ENCODE data around the gene HSD17B13. TPM values are rescaled to one million over a fixed set of nuclear protein-coding genes. Genes with fewer than 3 reads are reported as not detected.

Gene HSD17B13, protein sequence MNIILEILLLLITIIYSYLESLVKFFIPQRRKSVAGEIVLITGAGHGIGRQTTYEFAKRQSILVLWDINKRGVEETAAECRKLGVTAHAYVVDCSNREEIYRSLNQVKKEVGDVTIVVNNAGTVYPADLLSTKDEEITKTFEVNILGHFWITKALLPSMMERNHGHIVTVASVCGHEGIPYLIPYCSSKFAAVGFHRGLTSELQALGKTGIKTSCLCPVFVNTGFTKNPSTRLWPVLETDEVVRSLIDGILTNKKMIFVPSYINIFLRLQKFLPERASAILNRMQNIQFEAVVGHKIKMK
- total RNA-seq: not detected

DNA sequence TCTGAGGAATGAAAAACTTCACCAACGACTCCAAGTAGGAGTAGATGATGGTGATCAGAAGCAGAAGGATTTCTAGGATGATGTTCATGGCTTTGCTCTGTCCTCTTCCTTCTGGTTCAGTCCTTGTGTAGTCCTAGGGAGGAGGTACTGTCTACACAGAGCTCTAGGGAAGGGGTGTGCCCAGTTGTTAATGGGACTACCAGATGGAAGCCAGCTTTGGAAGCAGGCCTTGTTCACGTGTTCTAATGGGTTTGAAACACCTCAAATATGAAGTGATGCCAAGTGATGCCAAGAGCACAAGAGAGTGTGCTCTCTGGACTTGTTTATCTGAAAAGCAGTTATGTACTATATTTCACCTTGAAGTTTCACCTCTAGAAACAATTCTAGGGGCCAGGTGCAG, at the start of gene HSD17B13:
Gene HSD17B13, minus strand, starts transcription at position 129 of the 400 bp plus-strand sequence. Its CDS starts 41 bp downstream, at position 88.
- ATAC-seq: no peak

DNA sequence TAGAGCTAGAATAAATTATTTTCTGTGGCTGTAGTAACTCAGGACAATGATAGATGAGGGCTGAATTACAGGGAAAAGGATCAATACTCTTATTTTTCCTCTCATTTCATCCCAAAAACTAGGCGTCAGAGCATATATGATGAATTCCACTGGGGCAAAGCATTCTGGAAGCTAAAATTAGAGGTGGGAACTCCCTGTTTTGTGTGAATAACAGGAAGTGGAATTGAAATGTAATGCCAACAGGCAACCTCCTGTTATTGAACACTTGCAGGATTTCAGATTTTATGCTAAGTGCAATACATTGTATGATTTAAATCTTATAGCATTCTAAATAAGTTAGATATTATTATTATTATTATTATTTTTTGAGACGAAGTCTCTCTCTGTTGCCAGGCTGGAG, 47.4 kb upstream of the HSD17B13 start:
- no peak for ATAC-seq

DNA sequence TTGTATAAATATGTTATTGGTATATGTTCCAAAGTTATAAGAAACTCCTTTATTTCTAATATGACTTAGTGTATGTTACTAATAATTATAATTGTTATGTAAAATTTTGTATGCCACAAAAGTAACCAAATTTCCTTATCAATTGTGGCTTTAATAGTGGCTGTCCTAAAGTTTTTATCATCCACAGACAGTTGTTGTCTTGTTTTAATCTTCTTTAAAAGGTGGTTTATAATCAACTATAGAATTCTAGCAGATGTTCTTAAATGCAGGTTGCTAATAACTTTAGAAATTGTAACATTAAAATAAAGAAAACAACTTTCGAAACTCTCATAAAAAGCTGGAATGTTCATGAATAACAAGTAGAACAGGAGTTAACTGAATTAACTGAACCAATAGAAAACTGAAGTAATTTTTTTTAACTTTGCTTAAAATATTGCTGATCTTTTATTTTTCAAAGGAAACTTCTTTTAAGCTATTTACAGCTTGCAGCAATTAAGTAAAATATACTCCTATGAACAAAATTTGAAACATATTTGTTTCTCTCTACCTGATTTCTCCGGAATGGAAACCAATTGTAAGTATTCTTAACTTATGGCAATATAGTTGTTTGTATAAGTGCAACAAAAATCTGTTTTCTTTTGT, 44.0 kb upstream of the HSD17B13 start:
- ATAC-seq: no peak

DNA sequence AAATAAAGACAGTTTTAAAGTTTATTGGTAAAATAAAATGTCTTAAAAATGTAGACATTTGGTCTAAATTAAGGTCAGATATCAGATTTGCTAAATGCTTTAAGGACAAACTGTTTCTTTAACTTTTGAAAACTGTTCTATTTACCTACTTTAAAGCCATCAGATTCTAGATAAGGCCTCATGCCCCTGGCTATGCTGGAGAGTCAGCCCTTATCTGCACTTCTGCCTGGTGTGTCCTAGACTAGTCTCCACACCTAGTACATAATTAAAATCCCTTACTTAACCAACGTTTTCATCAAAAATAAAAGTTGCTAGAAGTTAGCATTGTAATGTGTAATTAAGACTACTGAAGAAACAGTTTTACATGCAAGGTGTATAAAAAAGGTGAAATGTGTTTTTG, 42.7 kb upstream of the HSD17B13 start:
- ATAC-seq: no peak

DNA sequence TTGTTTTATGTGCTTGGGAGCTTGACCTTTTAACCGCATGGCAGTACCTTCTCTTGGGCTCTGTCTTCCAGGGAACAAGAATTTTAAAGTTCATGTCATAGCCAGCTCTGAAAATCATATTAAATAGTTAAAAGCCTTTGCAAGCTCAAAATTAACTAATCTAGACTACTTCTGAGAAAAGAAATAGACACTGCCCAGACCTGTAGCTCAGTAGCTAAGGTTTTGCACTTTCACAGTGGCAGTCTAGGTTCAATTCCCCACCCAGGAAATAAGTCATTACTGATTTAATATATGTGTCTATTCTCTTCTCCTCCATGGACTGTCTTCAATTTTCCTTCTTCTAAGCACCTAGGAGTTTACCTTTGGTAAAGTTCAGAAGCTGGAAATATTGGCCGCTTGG, 40.9 kb upstream of the HSD17B13 start:
- ATAC-seq: no peak

DNA sequence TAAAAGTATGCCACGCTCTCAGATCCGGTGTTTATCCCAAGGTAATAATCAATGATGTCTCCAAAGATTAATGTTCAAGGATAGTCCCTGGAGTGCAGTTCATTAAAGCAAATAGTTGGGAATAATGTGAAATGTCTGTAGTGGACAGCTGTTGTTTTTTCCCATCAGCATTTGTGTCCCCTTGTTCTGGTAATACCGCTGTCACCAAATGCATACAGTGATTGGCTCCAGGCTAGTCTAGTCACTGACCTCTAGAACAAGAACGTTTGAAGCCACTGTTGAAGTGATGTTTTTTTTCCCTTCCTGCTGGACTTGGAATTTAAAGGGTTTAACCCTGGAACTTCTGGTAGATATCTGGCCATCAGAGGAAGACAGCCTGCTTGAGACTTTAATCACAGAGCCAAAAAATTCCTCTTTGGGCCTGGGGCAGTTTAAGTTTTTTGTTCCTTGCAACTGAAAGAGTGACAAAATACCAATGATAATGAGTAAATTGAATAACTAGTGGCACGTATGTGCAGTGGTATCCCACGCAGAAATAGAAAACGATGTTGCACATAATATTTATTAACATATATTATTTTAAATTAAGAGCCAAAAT, 37.8 kb upstream of the HSD17B13 start:
- no peak for ATAC-seq

DNA sequence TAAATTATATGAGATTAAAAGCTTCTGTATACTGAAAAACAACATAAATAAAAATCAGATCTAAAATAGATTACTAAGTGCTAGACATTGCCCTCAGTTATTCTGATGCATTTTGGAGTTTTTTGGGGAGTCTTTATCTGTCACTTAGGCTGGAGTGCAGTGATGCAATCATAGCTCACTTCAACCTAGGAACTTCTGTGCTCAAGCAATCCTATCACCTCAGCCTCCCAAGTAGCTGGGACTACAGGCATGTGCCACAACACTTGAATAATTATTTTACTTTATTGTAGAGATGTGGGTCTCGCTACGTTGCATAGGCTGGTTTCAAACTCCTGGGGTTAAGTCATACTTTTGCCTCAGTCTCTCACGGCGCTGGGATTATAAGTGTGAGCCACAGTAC, 36.6 kb upstream of the HSD17B13 start:
- ATAC-seq: no peak

DNA sequence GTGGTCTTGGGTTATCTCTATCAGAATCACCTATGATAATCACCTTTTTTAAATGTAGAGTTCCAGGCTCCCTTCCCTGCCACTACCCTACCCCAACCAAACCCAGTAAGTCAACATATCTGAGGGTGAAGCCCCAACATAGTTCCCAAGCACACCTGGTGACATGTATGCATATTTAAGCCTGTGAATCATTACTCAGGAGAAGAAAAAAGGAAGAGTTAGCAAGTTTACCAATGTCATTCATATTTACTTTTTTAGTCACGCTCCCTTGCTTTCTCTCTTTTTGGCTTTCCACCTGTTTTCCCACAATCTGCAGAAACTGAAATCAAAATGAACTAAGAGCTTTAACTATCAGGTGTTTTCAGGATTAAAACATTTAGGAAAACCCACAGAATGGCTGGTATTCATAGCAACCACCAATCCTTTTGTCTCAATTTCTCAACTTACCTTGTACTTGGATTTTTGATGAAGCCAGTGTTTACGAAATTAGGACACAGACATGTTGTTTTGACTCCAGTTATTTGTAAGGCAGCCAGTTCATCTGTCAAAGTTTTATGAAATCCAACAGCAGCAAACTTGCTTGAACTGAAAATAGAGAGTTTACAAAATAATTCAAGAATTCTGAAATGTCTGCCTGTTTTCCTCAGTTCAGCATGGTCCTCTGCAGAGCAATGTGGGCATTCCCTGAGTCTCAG, 34.3 kb upstream of the HSD17B13 start:
- peak; percentile 78 for ATAC-seq

DNA sequence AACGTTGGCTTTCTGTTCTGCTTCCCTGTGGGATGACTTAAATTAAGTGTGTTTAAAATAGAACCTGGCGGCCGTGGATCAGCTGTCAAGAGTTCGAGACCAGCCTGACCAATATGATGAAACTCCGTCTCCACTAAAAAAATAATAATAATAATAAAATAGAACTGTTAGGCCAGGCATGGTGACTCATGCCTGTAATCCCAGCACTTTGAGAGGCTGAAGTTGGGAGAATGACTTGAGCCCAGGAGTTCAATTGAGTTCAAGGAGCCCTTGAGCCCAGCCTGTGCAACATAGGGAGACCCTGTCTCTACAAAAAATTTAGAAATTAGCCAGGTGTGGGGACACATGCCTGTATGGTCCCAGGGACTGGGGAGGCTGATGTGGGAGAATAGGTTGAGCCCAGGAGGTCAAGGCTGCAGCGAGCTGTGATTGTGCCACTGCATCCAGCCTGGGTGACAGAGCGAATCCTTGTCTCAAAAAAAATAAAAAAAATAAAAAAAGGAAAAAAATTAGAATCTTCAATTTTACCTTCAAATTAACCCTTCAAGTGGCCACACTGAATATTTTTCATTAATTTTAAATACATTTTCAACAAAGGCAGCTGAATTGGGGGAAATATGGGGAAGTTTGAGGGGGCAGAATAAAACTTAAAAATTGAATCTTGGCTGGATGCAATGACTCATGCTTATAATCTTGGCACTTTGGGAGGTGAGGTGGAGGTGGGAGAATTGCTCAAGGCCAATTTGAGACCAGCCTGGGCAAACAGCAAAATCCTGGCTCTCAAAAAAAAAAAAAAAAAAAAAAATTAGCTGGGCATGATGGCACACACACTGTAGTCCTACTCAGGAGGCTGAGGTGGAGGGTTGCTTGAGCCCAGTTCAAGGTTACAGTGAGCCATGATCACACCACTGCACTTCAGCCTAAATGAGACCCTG, 31.8 kb upstream of the HSD17B13 start:
- ATAC-seq: peak; percentile 25

DNA sequence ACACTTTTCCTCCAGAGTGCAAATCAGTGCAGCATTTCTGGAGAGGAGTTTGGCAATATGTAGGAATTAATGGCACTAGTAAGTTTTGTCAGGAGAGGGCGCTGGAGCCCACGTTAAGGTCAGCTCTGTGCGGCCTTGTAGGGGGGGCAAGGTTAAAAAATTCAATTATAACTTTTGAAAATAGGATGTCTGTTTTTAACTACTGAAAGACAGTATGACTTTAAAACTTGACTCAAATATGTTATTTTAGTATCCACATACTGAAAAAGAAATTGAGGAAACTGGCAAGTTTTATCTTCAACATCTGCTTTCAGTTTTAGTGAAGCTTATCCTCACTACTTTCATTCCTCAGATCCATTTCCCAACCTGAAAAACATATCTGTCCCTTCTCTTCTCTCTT, 30.9 kb upstream of the HSD17B13 start:
- ATAC-seq: peak; percentile 62

DNA sequence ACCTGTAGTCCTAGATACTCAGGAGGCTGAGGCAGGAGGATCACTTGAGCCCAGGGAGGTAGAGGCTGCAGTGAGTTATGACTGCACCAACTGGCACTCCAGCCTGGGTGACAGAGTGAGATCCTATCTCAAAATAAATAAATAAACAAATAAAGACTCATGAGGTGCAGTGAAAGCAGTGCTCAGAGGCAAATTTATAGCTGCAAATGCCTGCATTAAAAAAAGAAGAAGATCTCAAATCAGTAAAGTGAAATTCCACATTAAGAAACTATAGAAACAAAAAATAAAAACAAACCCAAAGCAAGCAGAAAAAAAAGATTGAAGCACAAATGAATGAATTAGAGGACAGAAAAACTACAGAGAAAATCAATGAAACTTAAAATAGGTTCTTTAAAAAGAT, 22.5 kb upstream of the HSD17B13 start:
- ATAC-seq: no peak

DNA sequence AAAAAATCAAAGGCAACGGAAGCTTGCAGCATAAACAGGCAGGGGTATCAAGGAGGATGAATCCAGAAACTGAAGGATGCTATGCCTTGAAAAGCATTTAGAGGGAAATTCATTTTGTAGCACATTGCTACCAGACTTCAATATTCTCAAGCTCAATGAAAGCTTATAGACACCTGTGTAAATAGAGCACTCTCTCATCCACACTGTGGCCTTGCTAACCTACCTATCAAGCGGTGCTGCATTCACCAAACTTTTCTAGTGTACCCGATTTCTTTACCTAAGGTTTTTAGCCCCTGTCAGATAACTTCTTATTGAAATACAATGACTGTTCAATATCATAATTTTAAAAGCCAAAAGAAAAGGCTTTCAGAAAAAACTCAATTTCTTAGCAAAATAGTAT, 20.2 kb upstream of the HSD17B13 start:
- ATAC-seq: no peak

DNA sequence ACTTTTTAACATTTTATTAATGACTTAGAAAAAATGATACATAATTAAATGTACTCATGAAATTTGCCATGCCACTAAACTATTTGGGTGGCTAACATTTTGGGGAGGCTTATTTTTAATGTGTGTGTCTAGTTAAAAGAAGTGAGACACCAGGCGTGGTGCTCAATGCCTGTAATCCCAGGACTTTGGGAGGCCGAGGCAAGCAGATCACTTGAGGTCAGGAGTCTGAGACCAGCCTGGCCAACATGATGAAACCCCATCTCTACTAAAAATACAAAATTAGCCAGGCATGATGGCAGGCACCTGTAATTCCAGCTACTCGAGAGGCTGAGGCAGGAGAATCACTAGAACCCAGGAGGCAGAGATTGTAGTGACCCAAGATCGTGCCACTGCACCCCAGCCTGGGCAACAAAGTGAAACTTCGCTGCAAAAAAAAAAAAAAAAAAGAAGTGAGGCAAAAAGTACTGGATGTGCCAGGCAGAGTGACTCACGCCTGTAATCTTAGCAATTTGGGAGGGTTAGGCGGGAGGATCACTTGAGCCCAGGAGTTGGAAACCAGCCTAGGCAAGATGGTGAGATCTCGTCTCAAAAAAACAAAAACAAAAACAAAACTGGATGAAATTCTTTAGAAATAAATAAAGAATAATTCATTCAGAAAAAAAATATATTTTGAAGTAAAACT, 19.4 kb upstream of the HSD17B13 start:
- ATAC-seq: peak; percentile 64

DNA sequence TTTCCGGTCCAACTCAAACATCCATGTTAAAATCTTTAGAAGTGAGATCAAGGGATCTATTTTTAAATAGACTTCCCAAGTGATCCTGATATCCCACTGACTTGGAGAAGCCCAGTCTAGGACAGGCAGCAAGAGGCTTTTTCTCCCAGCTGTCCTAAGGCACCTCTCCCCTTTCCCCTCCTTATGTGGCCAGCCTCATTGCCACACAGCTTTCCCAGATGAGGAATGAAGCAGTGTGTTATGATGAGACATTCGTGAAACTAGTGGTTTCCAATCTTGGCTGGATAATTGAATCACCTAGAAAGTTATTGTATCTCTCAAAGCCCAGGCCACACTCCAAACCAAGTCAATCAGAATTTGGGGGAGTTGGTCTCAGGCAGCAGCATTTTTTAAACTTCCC, 16.8 kb upstream of the HSD17B13 start:
- ATAC-seq: peak; percentile 25

DNA sequence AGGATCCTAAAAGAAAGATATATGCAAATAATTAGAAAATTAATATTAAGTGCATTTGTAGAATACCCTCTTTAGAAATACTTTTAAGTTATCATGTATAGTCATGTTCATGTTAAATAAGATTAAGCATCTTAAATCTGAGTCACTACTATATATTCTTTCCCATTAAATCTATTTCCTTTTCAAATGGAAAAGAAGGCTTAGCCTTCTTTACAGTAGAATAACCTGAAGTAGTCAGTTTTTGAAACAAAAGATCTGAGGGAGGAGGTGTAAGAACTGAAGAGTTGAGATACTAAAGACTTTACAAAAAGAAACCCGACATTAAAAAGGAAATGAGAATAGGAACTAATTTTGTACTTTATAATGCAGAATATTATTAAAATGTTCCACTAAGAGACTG, 14.7 kb upstream of the HSD17B13 start:
- peak; percentile 55 for ATAC-seq

DNA sequence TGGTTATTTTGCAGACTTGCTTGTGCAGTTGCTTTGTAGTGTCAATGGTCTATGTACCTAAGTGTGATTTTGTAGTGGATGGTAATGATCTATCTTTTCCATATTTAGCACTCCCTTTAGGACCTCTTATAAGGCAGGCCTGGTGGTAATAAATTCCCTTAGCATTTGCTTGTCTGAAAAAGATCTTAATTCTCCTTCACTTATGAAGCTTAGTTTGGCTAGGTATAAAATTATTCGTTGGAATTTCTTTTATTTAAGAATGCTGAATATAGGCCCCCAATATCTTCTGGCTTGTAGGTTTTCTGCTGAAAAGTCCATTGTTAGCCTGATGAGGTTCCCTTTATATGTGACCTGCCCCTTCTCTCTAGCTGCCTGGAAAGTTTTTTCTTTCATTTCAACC, 10.6 kb upstream of the HSD17B13 start:
- ATAC-seq: no peak

DNA sequence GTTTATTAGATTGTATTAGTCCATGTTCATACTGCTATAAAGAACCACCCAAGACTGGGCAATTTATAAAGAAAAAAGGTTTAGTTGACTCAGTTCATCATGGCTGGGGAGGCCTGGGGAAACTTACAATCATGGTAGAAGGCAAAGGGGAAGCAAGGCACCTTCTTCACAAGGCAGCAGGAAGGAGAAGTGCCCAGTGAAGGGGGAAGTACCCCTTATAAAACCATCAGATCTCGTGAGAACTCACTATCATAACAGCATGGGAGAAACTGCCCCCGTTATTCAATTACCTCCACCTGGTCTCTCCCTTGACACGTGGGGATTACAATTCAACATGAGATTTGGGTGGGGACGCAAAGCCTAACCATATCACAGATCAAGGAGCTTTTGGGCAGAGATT, 8.1 kb upstream of the HSD17B13 start:
- no peak for ATAC-seq

DNA sequence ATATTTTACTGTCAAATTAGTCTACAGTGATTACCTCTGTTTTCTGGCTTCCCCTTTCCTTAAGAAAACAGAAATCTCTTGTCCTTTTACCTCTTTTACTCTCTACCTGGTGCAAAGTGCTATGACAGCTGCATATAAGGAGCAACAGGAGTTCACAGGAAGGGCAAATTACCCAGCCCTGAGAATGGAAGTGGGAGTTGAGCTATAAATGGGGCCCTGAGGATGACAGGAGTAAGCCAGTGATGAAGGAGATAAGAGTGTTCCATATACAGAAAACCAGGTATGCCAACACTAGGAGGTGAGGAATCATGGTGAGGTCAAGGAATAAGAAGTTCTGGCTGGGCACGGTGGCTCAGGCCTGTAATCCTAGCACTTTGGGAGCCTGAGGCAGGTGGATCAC, 4.5 kb upstream of the HSD17B13 start:
- ATAC-seq: no peak

DNA sequence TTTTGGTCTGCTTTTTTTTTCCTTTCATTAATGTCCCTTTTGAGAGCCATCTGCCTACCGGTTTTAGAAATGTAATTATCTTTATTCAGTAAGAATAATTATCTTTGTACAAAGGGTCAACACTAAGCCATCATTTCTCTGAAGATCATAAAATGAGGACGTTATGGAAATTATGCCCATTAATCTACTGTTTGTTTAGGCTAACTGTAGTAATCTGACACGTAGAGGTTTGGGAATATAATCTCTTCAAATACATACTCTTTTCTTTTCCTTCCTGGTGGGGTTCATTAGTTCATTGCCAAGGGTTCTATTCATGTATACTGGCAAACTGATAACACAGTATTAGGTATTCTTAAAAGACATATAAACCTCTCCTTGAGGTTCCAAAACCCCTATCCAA, 3.8 kb upstream of the HSD17B13 start:
- no peak for ATAC-seq

DNA sequence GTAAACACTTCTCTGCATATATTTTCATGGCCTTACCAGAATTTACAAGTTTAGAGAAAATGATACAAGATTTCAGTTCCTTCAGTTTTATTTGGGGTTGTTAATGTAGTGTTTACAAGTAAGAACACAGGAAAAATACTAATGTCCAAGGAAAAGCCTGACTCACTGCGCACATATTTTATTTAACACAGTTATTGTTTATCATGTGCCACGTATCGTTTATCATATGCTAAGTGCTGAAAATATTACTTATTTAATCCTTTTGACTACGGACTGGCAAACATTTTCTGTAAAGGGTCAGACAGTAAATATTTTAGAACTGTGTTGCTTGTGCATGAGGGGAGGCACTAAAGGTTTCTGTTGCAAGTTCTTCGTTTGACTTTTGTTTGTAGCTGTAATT, 794 bp downstream of the HSD17B13 start:
- ATAC-seq: no peak

DNA sequence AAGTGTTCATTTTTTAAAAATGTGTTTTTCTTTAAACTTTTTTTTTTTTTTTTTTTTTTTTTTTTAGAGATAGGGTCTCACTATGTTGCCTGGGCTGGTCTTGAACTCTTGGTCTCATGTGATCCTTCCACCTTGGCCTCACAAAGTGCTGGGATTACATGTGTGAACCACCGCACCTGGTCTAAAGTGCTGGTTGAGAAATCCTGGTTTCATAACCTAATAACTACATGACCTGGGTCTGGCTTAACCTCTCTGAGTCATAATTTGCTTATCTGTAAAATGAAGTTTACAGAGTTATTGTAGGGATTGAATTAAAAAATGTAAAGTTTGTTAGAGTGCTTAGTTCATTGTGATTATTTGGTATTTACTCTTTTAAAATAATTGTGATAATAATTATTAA, 5.2 kb downstream of the HSD17B13 start:
- ATAC-seq: peak; percentile 70

DNA sequence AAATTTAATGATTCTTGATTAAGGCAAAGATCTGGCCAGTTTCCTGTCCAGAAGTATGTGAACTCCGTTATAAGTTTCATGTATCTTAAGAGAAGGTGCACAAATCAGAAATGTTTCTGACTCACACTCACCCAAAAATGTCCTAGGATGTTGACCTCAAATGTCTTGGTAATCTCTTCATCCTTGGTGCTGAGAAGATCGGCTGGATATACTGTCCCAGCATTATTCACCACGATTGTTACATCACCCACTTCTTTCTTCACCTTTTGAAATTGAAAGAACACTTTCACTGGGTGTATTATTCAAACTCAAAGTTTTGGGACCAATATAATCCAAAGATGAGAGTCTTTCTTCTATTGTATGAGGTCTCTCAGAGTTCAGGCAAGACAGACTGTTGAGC, 5.7 kb downstream of the HSD17B13 start:
- peak; percentile 65 for ATAC-seq
